OCI-LY3 (cell line): ENCODE measurements around the gene KCNK7.

ENCODE experiments used
- H2AFZ ChIP-seq: fragments of 200-600, 300-600 bp; shearing (Covaris generic); 2 replicates; pipeline ENCODE4 v1.6.0; 2014; ENCODE audit warnings: antibody characterized with exemption, low read depth, low read length
- H3K27ac ChIP-seq: fragments of 200-600, 300-600 bp; sonication (generic); 2 replicates; pipeline ENCODE4 v1.5.1; 2014; ENCODE audit warnings: mild to moderate bottlenecking, low read length, moderate library complexity, mixed read lengths
- H3K27me3 ChIP-seq: fragments of 200-600, 300-600 bp; sonication (generic); 2 replicates; pipeline ENCODE4 v1.6.1; 2014; ENCODE audit warnings: low read depth, low read length, mixed read lengths
- H3K36me3 ChIP-seq: fragments of 200-600, 300-600 bp; sonication (generic); replicated peaks from 2 replicates; pipeline ENCODE3; 2014; ENCODE audit warnings: low read depth, low read length, mixed read lengths
- H3K4me1 ChIP-seq: fragments of 300-600, 200-600 bp; sonication (generic); 2 replicates; pipeline ENCODE4 v1.6.1; 2014; ENCODE audit warnings: low read length, mixed read lengths
- H3K4me2 ChIP-seq: fragments of 200-600, 300-600 bp; sonication (generic); 2 replicates; pipeline ENCODE4 v1.6.1; 2014; ENCODE audit warnings: low read length, mixed read lengths
- H3K4me3 ChIP-seq: fragments of 300-600, 200-600 bp; sonication (generic); 2 replicates; pipeline ENCODE4 v1.5.1; 2014; ENCODE audit warnings: antibody characterized with exemption, mild to moderate bottlenecking, low read length, moderate library complexity
- H3K79me2 ChIP-seq: fragments of 300-600, 200-600 bp; shearing (Covaris generic); 2 replicates; pipeline ENCODE4 v1.6.1; 2014; ENCODE audit warnings: mild to moderate bottlenecking, low read length, mixed read lengths
- H3K9ac ChIP-seq: fragments of 300-600, 200-600 bp; shearing (Covaris generic); 2 replicates; pipeline ENCODE4 v1.6.0; 2014; ENCODE audit warnings: mild to moderate bottlenecking, low read length, moderate library complexity
- H3K9me3 ChIP-seq: fragments of 200-600, 300-600 bp; shearing (Covaris generic); 2 replicates; pipeline ENCODE4 v1.6.1; 2014; ENCODE audit warnings: low read length, mixed read lengths; ENCODE audit not compliant: insufficient read depth
- H4K20me1 ChIP-seq: fragments of 200-600, 300-600 bp; sonication (generic); 2 replicates; pipeline ENCODE4 v1.6.1; 2016; ENCODE audit warnings: low read length, mixed read lengths; ENCODE audit not compliant: insufficient read depth
- CTCF ChIP-seq: fragments of 200-600, 300-600 bp; sonication (generic); IDR thresholded peaks from 2 replicates; pipeline ENCODE4 v1.5.1; 2014; ENCODE audit warnings: antibody characterized with exemption, low read length, low read depth
- EZH2phosphoT487 ChIP-seq: fragments of 200-600 bp; shearing (Covaris generic); IDR thresholded peaks from 2 replicates; pipeline ENCODE4 v1.6.1; 2018; ENCODE audit warnings: antibody characterized with exemption, mixed run types, low read depth

KCNK7 gene

GRCh38 chr11:65612691-65613090 is 17.1 kb upstream of the KCNK7 start:
- H3K4me2 ChIP-seq = peak overlapping the region; percentile 62
- peaks cover 24% of the 10 kb centered on the region for H3K36me3 ChIP-seq
- H3K4me3 ChIP-seq = peak overlapping the region; percentile 79; the same call in 1 of the 2 replicates
- peaks cover 13% of the 10 kb centered on the region for H4K20me1 ChIP-seq
- no peaks in the 10 kb centered on the region for H3K9me3 ChIP-seq
- H3K27ac ChIP-seq = no peak overlapping the region
- no peaks in the 10 kb centered on the region for H3K27me3 ChIP-seq
- peaks cover 27% of the 10 kb centered on the region for H3K4me1 ChIP-seq
- no peak overlapping the region for H3K9ac ChIP-seq
- H2AFZ ChIP-seq = no peak overlapping the region
- TF ChIP-seq EZH2phosphoT487 = no peak
- TF ChIP-seq CTCF = no peak
- H3K79me2 ChIP-seq = peaks cover 66% of the 10 kb centered on the region

GRCh38 chr11:65611758-65612603 is 16.4 kb upstream of the KCNK7 start:
- H2AFZ ChIP-seq = no peak overlapping the region
- peaks cover 24% of the 10 kb centered on the region for H3K36me3 ChIP-seq
- H4K20me1 ChIP-seq = peaks cover 12% of the 10 kb centered on the region
- no peak overlapping the region for H3K4me3 ChIP-seq
- H3K9me3 ChIP-seq = no peaks in the 10 kb centered on the region
- no peak overlapping the region for H3K27ac ChIP-seq
- H3K27me3 ChIP-seq = no peaks in the 10 kb centered on the region
- H3K9ac ChIP-seq = no peak overlapping the region
- H3K4me2 ChIP-seq = no peak overlapping the region
- peaks cover 20% of the 10 kb centered on the region for H3K4me1 ChIP-seq
- TF ChIP-seq EZH2phosphoT487 (no peak), CTCF (no peak)
- peaks cover 59% of the 10 kb centered on the region for H3K79me2 ChIP-seq

- TF ChIP-seq CTCF (no peak), EZH2phosphoT487 (no peak)
- H3K4me3 ChIP-seq = no peak overlapping the region
- H3K9ac ChIP-seq = no peak overlapping the region
- H3K9me3 ChIP-seq = no peaks in the 10 kb centered on the region
- peaks cover 51% of the 10 kb centered on the region for H3K79me2 ChIP-seq
- no peak overlapping the region for H2AFZ ChIP-seq
- peaks cover 13% of the 10 kb centered on the region for H3K4me1 ChIP-seq
- H3K27ac ChIP-seq = no peak overlapping the region
- peaks cover 4% of the 10 kb centered on the region for H4K20me1 ChIP-seq
- H3K27me3 ChIP-seq = no peaks in the 10 kb centered on the region
- no peak overlapping the region for H3K4me2 ChIP-seq
- H3K36me3 ChIP-seq = peaks cover 25% of the 10 kb centered on the region
Observed at GRCh38 chr11:65611028-65611757, 15.6 kb upstream of the KCNK7 start.

DNA sequence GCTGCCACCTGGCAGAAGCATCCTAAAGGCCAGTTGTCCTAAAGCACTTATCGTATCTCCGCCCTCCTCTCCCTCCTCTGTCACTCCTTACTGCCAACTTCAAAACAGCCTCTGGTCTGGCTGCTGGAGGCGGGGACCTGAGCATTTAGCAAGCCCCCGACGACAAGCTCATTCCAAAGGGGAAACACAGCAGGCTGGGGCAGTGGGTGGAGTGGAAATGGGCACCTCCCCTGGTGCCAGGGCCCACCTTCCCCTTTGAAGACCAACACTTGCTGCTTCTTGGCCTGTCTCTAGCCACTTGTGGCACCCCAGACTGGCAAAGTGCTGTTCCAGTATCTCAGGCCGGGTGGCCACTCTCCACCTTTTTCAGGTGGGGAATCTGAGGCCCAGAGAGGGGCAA is 14.8 kb upstream of the KCNK7 start:
- H3K27ac ChIP-seq = no peak overlapping the region
- peaks cover 4% of the 10 kb centered on the region for H4K20me1 ChIP-seq
- H2AFZ ChIP-seq = no peak overlapping the region
- H3K9me3 ChIP-seq = no peaks in the 10 kb centered on the region
- no peaks in the 10 kb centered on the region for H3K27me3 ChIP-seq
- no peak for TF ChIP-seq CTCF
- TF ChIP-seq EZH2phosphoT487 = no peak
- peaks cover 13% of the 10 kb centered on the region for H3K4me1 ChIP-seq
- H3K4me3 ChIP-seq = no peak overlapping the region
- H3K4me2 ChIP-seq = no peak overlapping the region
- H3K36me3 ChIP-seq = peaks cover 32% of the 10 kb centered on the region
- peaks cover 45% of the 10 kb centered on the region for H3K79me2 ChIP-seq
- no peak overlapping the region for H3K9ac ChIP-seq
